ENCODE measurements around the gene OSCP1. TPM values are rescaled to one million over a fixed set of nuclear protein-coding genes. Genes with fewer than 3 reads are reported as not detected.

Gene OSCP1
- total RNA-seq, 1 donor from 2014 or later: 17.1 TPM

- no peaks in the 10 kb centered on the region for H3K9me3 ChIP-seq
- peaks cover 15% of the 10 kb centered on the region for H3K36me3 ChIP-seq
- intact Hi-C loops (cut with DNase I): no loop called here
- no peak for TF ChIP-seq CTCF (IDR thresholded peaks at IDR 0.05)
- no peaks in the 10 kb centered on the region for H3K27me3 ChIP-seq (ENCODE audit: low read depth)
- ATAC-seq: no peak
- peak; percentile 20 for DNase-seq
- H3K4me1 ChIP-seq: peaks cover 81% of the 10 kb centered on the region
- no peak overlapping the region for H3K4me3 ChIP-seq
- H3K27ac ChIP-seq: peak overlapping the region; percentile 61
Observed at GRCh38 chr1:36377791-36378492, 72.3 kb downstream of the OSCP1 start.

- H3K9me3 ChIP-seq: no peaks in the 10 kb centered on the region
- peaks cover 74% of the 10 kb centered on the region for H3K4me1 ChIP-seq
- H3K4me3 ChIP-seq: no peak overlapping the region
- no peak for TF ChIP-seq CTCF (IDR thresholded peaks at IDR 0.05)
- peak overlapping the region; percentile 97 for H3K27ac ChIP-seq
- H3K36me3 ChIP-seq: peaks cover 7% of the 10 kb centered on the region
- ATAC-seq (no peak), DNase-seq (no peak)
- intact Hi-C loops (cut with DNase I): no loop called here
- no peaks in the 10 kb centered on the region for H3K27me3 ChIP-seq (ENCODE audit: low read depth)
Observed at GRCh38 chr1:36372617-36373016, 77.6 kb downstream of the OSCP1 start.

GRCh38 chr1:36369061-36369861 lies 81.0 kb downstream of the OSCP1 start:
- Histone ChIP-seq H3K27me3 (ENCODE audit: low read depth) (no peaks in the 10 kb centered on the region), H3K4me3 (no peak overlapping the region), H3K4me1 (peaks cover 78% of the 10 kb centered on the region), H3K27ac (peak overlapping the region; percentile 22), H3K36me3 (peaks cover 8% of the 10 kb centered on the region), H3K9me3 (no peaks in the 10 kb centered on the region)
- DNase-seq (peak; percentile 81), ATAC-seq (peak; percentile 44 to 66)
- intact Hi-C loops (cut with DNase I): no loop called here
- peak; percentile 97 for TF ChIP-seq CTCF (IDR thresholded peaks at IDR 0.05)

Other genes starting within 250 kb of the OSCP1 start
- gene THRAP3, start 226.0 kb downstream of the OSCP1 start, total RNA-seq: 81.0 TPM
- gene SH3D21, start 144.1 kb downstream of the OSCP1 start, total RNA-seq: 8.5 TPM
- 25.7 TPM for gene EVA1B, start 126.8 kb downstream of the OSCP1 start, total RNA-seq
- gene STK40, start 64.5 kb downstream of the OSCP1 start, total RNA-seq: 74.2 TPM
- 44.5 TPM for gene LSM10, start 52.5 kb downstream of the OSCP1 start, total RNA-seq
- 59.4 TPM for gene MRPS15, start 13.9 kb upstream of the OSCP1 start, total RNA-seq
- 214 TPM for gene CSF3R, start 32.5 kb upstream of the OSCP1 start, total RNA-seq